IMR-90 (cell line): Measurements from ENCODE around the gene CFHR3. TPM values are rescaled to one million over a fixed set of nuclear protein-coding genes. Genes with fewer than 3 reads are reported as not detected.

Experiments used
- ATAC-seq: fragments of 200-7000 bp; cut with Tn5 transposase; 2 replicates; pipeline ENCODE4 v1.9.1; 2020; ENCODE audit warnings: low read depth, mild to moderate bottlenecking, moderate library complexity
- BruUV-seq: library from RNA; stranded (reverse); fragments of 400-500 nt; replicated peaks from 2 replicates; lab custom pipeline; 2021; lab: Mats Ljungman, UMichigan
- CTCF ChIA-PET: fragments of 300-600 bp; formaldehyde crosslinking; extraction: SDS; loops from one replicate; lab custom pipeline; 2021; ENCODE audit warnings: antibody characterized with exemption; lab: Yijun Ruan, JAX
- POLR2A ChIA-PET: fragments of 300-600 bp; sonication (Branson Sonifier 250); formaldehyde crosslinking; loops from one replicate; lab custom pipeline; 2022; ENCODE audit warnings: antibody characterized with exemption; ENCODE audit not compliant: unreplicated experiment; lab: Charles Lee
- DNase-seq: peaks from one replicate; pipeline ENCODE4 v3.0.0; 2013
- H2AFZ ChIP-seq: replicated peaks from 2 replicates; pipeline ENCODE3; 2013; ENCODE audit warnings: low read length, mild to moderate bottlenecking; ENCODE audit not compliant: poor library complexity
- H2AK5ac ChIP-seq: 2 replicates; pipeline ENCODE4 v1.6.1; 2013; ENCODE audit warnings: low read depth, low read length, inconsistent platforms
- H2AK9ac ChIP-seq: replicated peaks from 2 replicates; pipeline ENCODE3; 2013; ENCODE audit warnings: mild to moderate bottlenecking, low read depth, low read length, moderate library complexity; ENCODE audit not compliant: poor library complexity
- H2BK120ac ChIP-seq: 2 replicates; pipeline ENCODE4 v1.6.1; 2013; ENCODE audit warnings: low read depth, low read length, inconsistent platforms
- H2BK15ac ChIP-seq: 3 replicates; pipeline ENCODE4 v1.6.1; 2013; ENCODE audit warnings: low read depth, low read length, inconsistent platforms
- H2BK20ac ChIP-seq: 2 replicates; pipeline ENCODE4 v1.6.1; 2013; ENCODE audit warnings: low read depth, mild to moderate bottlenecking, inconsistent platforms, low read length, moderate library complexity
- H2BK5ac ChIP-seq: 2 replicates; pipeline ENCODE4 v1.6.1; 2013; ENCODE audit warnings: mild to moderate bottlenecking, low read depth, low read length, inconsistent platforms; ENCODE audit not compliant: poor library complexity, severe bottlenecking
- H3K14ac ChIP-seq: replicated peaks from 2 replicates; pipeline ENCODE4 v1.6.1; 2013; ENCODE audit warnings: low read depth, low read length, inconsistent platforms
- H3K18ac ChIP-seq: 2 replicates; pipeline ENCODE4 v1.6.1; 2013; ENCODE audit warnings: low read depth, low read length, control low read depth
- H3K23ac ChIP-seq: 2 replicates; pipeline ENCODE4 v1.6.1; 2013; ENCODE audit warnings: low read depth, low read length, inconsistent platforms
- H3K27ac ChIP-seq: 2 replicates; pipeline ENCODE4 v1.5.1; 2013; ENCODE audit warnings: mild to moderate bottlenecking, control low read depth, low read length; ENCODE audit not compliant: insufficient read depth
- H3K27me3 ChIP-seq: 2 replicates; pipeline ENCODE4 v1.6.1; 2013; ENCODE audit warnings: low read length; ENCODE audit not compliant: control insufficient read depth, insufficient read depth
- H3K36me3 ChIP-seq: 2 replicates; pipeline ENCODE4 v1.6.1; 2013; ENCODE audit warnings: low read length, mixed read lengths; ENCODE audit not compliant: control insufficient read depth, insufficient read depth
- H3K4ac ChIP-seq: 2 replicates; pipeline ENCODE4 v1.6.1; 2013; ENCODE audit warnings: low read depth, low read length, inconsistent platforms
- H3K4me1 ChIP-seq: 2 replicates; pipeline ENCODE4 v1.6.1; 2013; ENCODE audit warnings: low read length, mixed read lengths; ENCODE audit not compliant: control insufficient read depth, insufficient read depth
- H3K4me2 ChIP-seq: 2 replicates; pipeline ENCODE4 v1.6.1; 2013; ENCODE audit warnings: low read depth, mild to moderate bottlenecking, control low read depth, low read length, moderate library complexity
- H3K4me3 ChIP-seq: 2 replicates; pipeline ENCODE4 v1.5.1; 2013; ENCODE audit warnings: low read depth, mild to moderate bottlenecking, control low read depth, low read length, moderate library complexity; ENCODE audit not compliant: insufficient read depth
- H3K56ac ChIP-seq: 2 replicates; pipeline ENCODE4 v1.6.1; 2013; ENCODE audit warnings: low read length, inconsistent platforms; ENCODE audit not compliant: insufficient read depth; ENCODE audit errors: extremely low read depth
- H3K79me1 ChIP-seq, 2 experiments: 2 replicates each; pipeline ENCODE4 v1.6.1; 2013; ENCODE audit warnings: low read length in 2 of 2, inconsistent platforms in 1 of 2, low read depth in 1 of 2
- H3K9ac ChIP-seq: 2 replicates; pipeline ENCODE4 v1.6.1; 2013; ENCODE audit warnings: low read depth, low read length, control low read depth
- H3K9me1 ChIP-seq: 2 replicates; pipeline ENCODE4 v1.6.1; 2013; ENCODE audit warnings: low read length, inconsistent platforms; ENCODE audit not compliant: insufficient read depth
- H3K9me3 ChIP-seq: 2 replicates; pipeline ENCODE4 v1.6.1; 2013; ENCODE audit warnings: low read length; ENCODE audit not compliant: control insufficient read depth, insufficient read depth
- H4K20me1 ChIP-seq: 2 replicates; pipeline ENCODE4 v1.6.1; 2013; ENCODE audit warnings: low read length, inconsistent platforms; ENCODE audit not compliant: insufficient read depth
- H4K5ac ChIP-seq: 2 replicates; pipeline ENCODE4 v1.6.1; 2013; ENCODE audit warnings: mild to moderate bottlenecking, low read depth, low read length, control low read depth
- H4K8ac ChIP-seq, 2 experiments: 2 replicates each; pipeline ENCODE4 v1.6.1; 2013; ENCODE audit warnings: low read depth in 2 of 2, low read length in 2 of 2, control low read depth in 1 of 2, inconsistent platforms in 1 of 2
- H4K91ac ChIP-seq: 2 replicates; pipeline ENCODE4 v1.6.1; 2013; ENCODE audit warnings: low read depth, low read length, inconsistent platforms; ENCODE audit not compliant: insufficient read depth
- BHLHE40 ChIP-seq: fragments of 150-350 bp; IDR thresholded peaks from 2 replicates; pipeline ENCODE4 v1.6.1; 2016; ENCODE audit warnings: mild to moderate bottlenecking, low read depth, low read length
- CEBPB ChIP-seq: IDR thresholded peaks from 2 replicates; pipeline ENCODE4 v1.6.1; 2012; ENCODE audit warnings: low read depth, low read length, improper control_type of control experiment
- CHD1 ChIP-seq: IDR thresholded peaks from 2 replicates; pipeline ENCODE4 v1.6.1; 2012; ENCODE audit warnings: low read depth, low read length, improper control_type of control experiment
- CTCF ChIP-seq: conservative IDR thresholded peaks from 2 replicates; pipeline ENCODE4 v1.5.1; 2012; ENCODE audit warnings: mild to moderate bottlenecking, low read depth, low read length, improper control_type of control experiment
- FOS ChIP-seq: fragments of 150-350 bp; IDR thresholded peaks from 2 replicates; pipeline ENCODE4 v1.6.1; 2016; ENCODE audit warnings: low read depth, low read length
- MAFK ChIP-seq: IDR thresholded peaks from 2 replicates; pipeline ENCODE4 v1.6.1; 2012; ENCODE audit warnings: low read depth, low read length, improper control_type of control experiment
- MAZ ChIP-seq: IDR thresholded peaks from 2 replicates; pipeline ENCODE4 v1.6.1; 2012; ENCODE audit warnings: low read depth, mild to moderate bottlenecking, low read length, improper control_type of control experiment, moderate library complexity, borderline replicate concordance
- MXI1 ChIP-seq: IDR thresholded peaks from 2 replicates; pipeline ENCODE4 v1.6.1; 2012; ENCODE audit warnings: low read depth, mild to moderate bottlenecking, low read length, moderate library complexity, borderline replicate concordance
- NFE2L2 ChIP-seq: fragments of 150-350 bp; IDR thresholded peaks from 2 replicates; pipeline ENCODE4 v1.6.1; 2016; ENCODE audit warnings: low read depth, mild to moderate bottlenecking, low read length
- POLR2A ChIP-seq: IDR thresholded peaks from 2 replicates; pipeline ENCODE4 v1.6.1; 2012; ENCODE audit warnings: mild to moderate bottlenecking, low read depth, low read length
- RAD21 ChIP-seq: IDR thresholded peaks from 2 replicates; pipeline ENCODE4 v1.6.1; 2012; ENCODE audit warnings: low read length, improper control_type of control experiment
- RFX5 ChIP-seq: IDR thresholded peaks from 2 replicates; pipeline ENCODE4 v1.8.0; 2012; ENCODE audit warnings: low read depth, mild to moderate bottlenecking, low read length, moderate library complexity
- SMC3 ChIP-seq: fragments of 150-350 bp; IDR thresholded peaks from 2 replicates; pipeline ENCODE4 v1.6.1; 2016; ENCODE audit warnings: low read depth, mild to moderate bottlenecking, antibody characterized with exemption, low read length, moderate library complexity
- USF2 ChIP-seq: fragments of 150-350 bp; IDR thresholded peaks from 2 replicates; pipeline ENCODE4 v1.6.1; 2017; ENCODE audit warnings: mild to moderate bottlenecking, antibody characterized with exemption, low read length, low read depth
- WGBS, 2 experiments: methylation state at CpG; one replicate each; pipeline versions ENCODE4 v1.1.5 to v1.1.7; 2013; ENCODE audit warnings: missing lambda C conversion rate in 2 of 2; ENCODE audit not compliant: insufficient read length in 1 of 2; ENCODE audit errors: extremely low coverage in 2 of 2; 5-methylcytosine and 5-hydroxymethylcytosine counted together
- dilution Hi-C: fragments of 300-500 bp; cut with HindIII; formaldehyde crosslinking; loops from one replicate; pipeline ENCODE4 v1.14.3; 2018; ENCODE audit warnings: low sequenced_read_pairs; ENCODE audit not compliant: unreplicated experiment
- in situ Hi-C: fragments of 300-500 bp; cut with MboI; formaldehyde crosslinking; loops from 3 replicates; pipeline ENCODE4 v1.14.3; 2019; ENCODE audit warnings: low sequenced_read_pairs, inconsistent platforms, mixed read lengths
- intact Hi-C: fragments of 100-400 bp; cut with micrococcal nuclease; formaldehyde crosslinking; loops from 2 replicates; pipeline ENCODE4 v1.10.0; 2022
- polyA plus RNA-seq, 3 experiments: library from polyadenylated mRNA; depleted of rRNA; stranded (reverse); fragments of >200 nt; gene quantifications; 2 replicates each; pipeline ENCODE4 v1.2.3, GENCODE V29; 2012; ENCODE audit warnings: low replicate concordance in 1 of 3
- total RNA-seq: library from RNA; depleted of rRNA; stranded (reverse); fragments of >200 nt; gene quantifications from 2 replicates; pipeline ENCODE4 v1.2.3, GENCODE V29; 2012

CFHR3 gene
- total and polyA plus RNA-seq, 2 of the 4 experiments (the other 2 are of a cell fraction) = not detected

- in situ Hi-C loops = no loop called here
- Histone ChIP-seq H2BK120ac (no peak overlapping the region), H4K20me1 (no peaks in the 10 kb centered on the region), H3K4me3 (no peak overlapping the region), H2AK9ac (no peak overlapping the region), H3K4me1 (no peaks in the 10 kb centered on the region), H3K4me2 (no peak overlapping the region), H2BK15ac (no peak overlapping the region), H3K18ac (no peak overlapping the region), H3K9me1 (no peaks in the 10 kb centered on the region), H3K56ac (no peak overlapping the region), H3K9ac (no peak overlapping the region), H3K23ac (no peak overlapping the region), H2BK5ac (no peak overlapping the region), H4K91ac (no peak overlapping the region), H3K27ac (no peak overlapping the region), H2AFZ (no peak overlapping the region), H3K14ac (no peak overlapping the region), H2AK5ac (no peak overlapping the region), H3K9me3 (no peaks in the 10 kb centered on the region), H4K8ac (no peak overlapping the region), H2BK20ac (no peak overlapping the region), H4K5ac (no peak overlapping the region), H3K36me3 (no peaks in the 10 kb centered on the region), H3K27me3 (no peaks in the 10 kb centered on the region), H3K79me1 (no peaks in the 10 kb centered on the region), H3K4ac (no peak overlapping the region)
- DNase-seq (no peak), ATAC-seq (no peak)
- ChIA-PET POLR2A (no interaction called here), CTCF (no interaction called here)
- no TSS peak for BruUV-seq
- intact Hi-C loops = no loop called here
- TF ChIP-seq RFX5 (no peak), CTCF (no peak), NFE2L2 (no peak), BHLHE40 (no peak), MAFK (no peak), FOS (no peak), SMC3 (no peak), MAZ (no peak), USF2 (no peak), POLR2A (no peak), MXI1 (no peak), CHD1 (no peak), RAD21 (no peak), CEBPB (no peak)
- dilution Hi-C loops = no loop called here
- WGBS, 2 experiments = 74% methylated on average over 12 of the region's 22 CpGs; no CpG with 5 or more reads in 1 of the 2 experiments
Observed at GRCh38 chr1:196808529-196809235, 34.0 kb downstream of the CFHR3 start.
